HepG2 (cell line): Measurements from ENCODE around the gene SYNGR2. TPM values are rescaled to one million over a fixed set of nuclear protein-coding genes. Genes with fewer than 3 reads are reported as not detected.

ENCODE experiments used
- ARID2 ChIP-seq: sonication (generic); formaldehyde crosslinking; IDR thresholded peaks from 2 replicates; pipeline ENCODE4 v1.8.1; 2022; ENCODE audit warnings: mild to moderate bottlenecking, missing genetic modification reagents, borderline replicate concordance
- ATRX ChIP-seq: sonication (generic); formaldehyde crosslinking; IDR thresholded peaks from 2 replicates; pipeline ENCODE4 v1.4.0; 2020; ENCODE audit warnings: missing genetic modification reagents, borderline replicate concordance
- DBP ChIP-seq: sonication (generic); formaldehyde crosslinking; IDR thresholded peaks from 2 replicates; pipeline ENCODE4 v1.4.0; 2020; ENCODE audit warnings: missing genetic modification reagents; ENCODE audit errors: not compliant biosample characterization
- GPN1 ChIP-seq: sonication (generic); formaldehyde crosslinking; IDR thresholded peaks from 2 replicates; pipeline ENCODE4 v1.5.1; 2020; ENCODE audit warnings: missing genetic modification reagents, borderline replicate concordance
- GZF1 ChIP-seq: sonication (generic); formaldehyde crosslinking; IDR thresholded peaks from 2 replicates; pipeline ENCODE4 v1.5.1; 2020; ENCODE audit warnings: mild to moderate bottlenecking, missing genetic modification reagents
- HINFP ChIP-seq: sonication (generic); formaldehyde crosslinking; IDR thresholded peaks from 2 replicates; pipeline ENCODE4 v1.4.0; 2020; ENCODE audit warnings: low read depth, mild to moderate bottlenecking, missing genetic modification reagents
- HNF4G ChIP-seq, 2 experiments: sonication (generic) in 1 of 2; formaldehyde crosslinking in 1 of 2; IDR thresholded peaks; 2 replicates each; pipeline versions ENCODE4 v1.4.0 to v1.6.1; 2011 to 2020; ENCODE audit warnings: borderline replicate concordance in 2 of 2, low read depth in 2 of 2, mild to moderate bottlenecking in 2 of 2, low read length in 1 of 2, missing genetic modification reagents in 1 of 2, moderate library complexity in 1 of 2
- ISL2 ChIP-seq: sonication (generic); formaldehyde crosslinking; IDR thresholded peaks from 2 replicates; pipeline ENCODE4 v1.5.0; 2020; ENCODE audit warnings: missing genetic modification reagents
- JARID2 ChIP-seq: sonication (generic); formaldehyde crosslinking; IDR thresholded peaks from 2 replicates; pipeline ENCODE4 v1.8.1; 2023; ENCODE audit warnings: missing genetic modification reagents, inconsistent platforms; ENCODE audit not compliant: insufficient replicate concordance
- MIXL1 ChIP-seq: IDR thresholded peaks from 2 replicates; pipeline ENCODE4 v1.6.1; 2016
- NCOA1 ChIP-seq: sonication (generic); formaldehyde crosslinking; IDR thresholded peaks from 2 replicates; pipeline ENCODE4 v1.9.0; 2021; ENCODE audit warnings: missing genetic modification reagents
- NR2F1 ChIP-seq, 2 experiments: fragments of 450-650 bp in 1 of 2; formaldehyde crosslinking in 1 of 2; IDR thresholded peaks; 2 replicates each; pipeline versions ENCODE4 v1.5.0 to v1.6.1; 2016 to 2020; ENCODE audit warnings: mild to moderate bottlenecking in 1 of 2, missing compliant biosample characterization in 1 of 2, missing genetic modification reagents in 1 of 2, moderate library complexity in 1 of 2
- PAX8 ChIP-seq: sonication (generic); formaldehyde crosslinking; IDR thresholded peaks from 2 replicates; pipeline ENCODE4 v1.8.0; 2022; ENCODE audit warnings: mild to moderate bottlenecking, missing genetic modification reagents, borderline replicate concordance
- SCMH1 ChIP-seq: sonication (generic); formaldehyde crosslinking; IDR thresholded peaks from 2 replicates; pipeline ENCODE4 v1.9.0; 2021; ENCODE audit warnings: missing genetic modification reagents, mild to moderate bottlenecking, borderline replicate concordance
- SMC3 ChIP-seq: IDR thresholded peaks from 2 replicates; pipeline ENCODE4 v1.6.1; 2011; ENCODE audit warnings: low read length, improper control_type of control experiment
- SRSF4 ChIP-seq: fragments of 200-400 bp; formaldehyde crosslinking; IDR thresholded peaks from one replicate; pipeline ENCODE4 v1.6.1; 2018; ENCODE audit warnings: mild to moderate bottlenecking, low read depth, low read length, moderate library complexity; ENCODE audit not compliant: poor library complexity, severe bottlenecking
- STAT5B ChIP-seq: sonication (generic); formaldehyde crosslinking; IDR thresholded peaks from 2 replicates; pipeline ENCODE4 v1.4.0; 2020; ENCODE audit warnings: missing genetic modification reagents
- TEAD3 ChIP-seq: optimal IDR thresholded peaks from 2 replicates; pipeline ENCODE3; 2016; ENCODE audit warnings: borderline replicate concordance
- TFDP1 ChIP-seq: IDR thresholded peaks from 2 replicates; pipeline ENCODE4 v1.6.1; 2016; ENCODE audit warnings: missing compliant biosample characterization, missing genetic modification reagents, borderline replicate concordance
- WIZ ChIP-seq: sonication (generic); formaldehyde crosslinking; IDR thresholded peaks from 2 replicates; pipeline ENCODE4 v1.5.1; 2020; ENCODE audit warnings: mild to moderate bottlenecking, missing genetic modification reagents
- ZFP1 ChIP-seq: IDR thresholded peaks from 2 replicates; pipeline ENCODE4 v1.6.1; 2016
- ZNF101 ChIP-seq: sonication (generic); formaldehyde crosslinking; IDR thresholded peaks from 2 replicates; pipeline ENCODE4 v1.4.0; 2020; ENCODE audit warnings: mild to moderate bottlenecking, low read depth, missing genetic modification reagents, borderline replicate concordance
- ZSCAN5A ChIP-seq: sonication (generic); formaldehyde crosslinking; IDR thresholded peaks from 2 replicates; pipeline ENCODE4 v1.8.0; 2022; ENCODE audit warnings: mild to moderate bottlenecking, missing genetic modification reagents, borderline replicate concordance
- ZSCAN9 ChIP-seq: IDR thresholded peaks from 2 replicates; pipeline ENCODE4 v1.6.1; 2016; ENCODE audit warnings: borderline replicate concordance
- polyA plus RNA-seq, 8 experiments: library from polyadenylated mRNA; depleted of rRNA in 3 of 8; stranded (reverse) in 7 of 8; unstranded in 1 of 8; fragments of >200 nt; fragmentation: Illumina TruSeq in 4 of 8; extraction: Trizol in 4 of 8; gene quantifications; 2 replicates each; pipeline versions ENCODE4 v1.2.1 to v1.2.3, GENCODE V29; 2011 to 2016; ENCODE audit warnings: low read depth in 4 of 8, missing spikeins in 1 of 8, mixed read lengths in 1 of 8; ENCODE audit not compliant: insufficient read depth in 1 of 8
- total RNA-seq, 5 experiments: library from RNA; depleted of rRNA; stranded (reverse); fragments of >200 nt; fragmentation: Illumina TruSeq; extraction: Trizol; gene quantifications; 2 replicates each; pipeline ENCODE4 v1.2.3, GENCODE V29; 2016; ENCODE audit warnings: low read depth in 1 of 5

The SYNGR2 gene
- total and polyA plus RNA-seq, 2 of the 13 experiments (the other 11 are each of a cell fraction or from before 2014, with no cell fraction given), result 46.7 to 170 TPM

- TF ChIP-seq SMC3, result no peak
- TF ChIP-seq SCMH1, result no peak
- peak; percentile 89 for TF ChIP-seq DBP (CRISPR knock-in tag)
- TF ChIP-seq PAX8 (CRISPR knock-in tag), result no peak
- no peak for TF ChIP-seq NCOA1 (CRISPR knock-in tag)
- TF ChIP-seq ARID2, result no peak
- TF ChIP-seq TEAD3, result peak; percentile 30
- TF ChIP-seq MIXL1 (CRISPR knock-in tag), result peak; percentile 48; the same call in 1 of the 2 replicates
- TF ChIP-seq GPN1 (CRISPR knock-in tag), result no peak
- no peak for TF ChIP-seq HNF4G (IDR thresholded peaks at IDR 0.05; ENCODE audit: borderline replicate concordance, low read depth, low read length)
- TF ChIP-seq HNF4G (CRISPR knock-in tag; IDR thresholded peaks at IDR 0.05; ENCODE audit: borderline replicate concordance, low read depth), result peak; percentile 50; the same call in 1 of the 2 replicates
- TF ChIP-seq GZF1 (CRISPR knock-in tag), result no peak
- TF ChIP-seq ISL2, result no peak
- TF ChIP-seq JARID2, result no peak
- TF ChIP-seq STAT5B (CRISPR knock-in tag), result no peak
- no peak for TF ChIP-seq HINFP
- no peak for TF ChIP-seq ZNF101 (CRISPR knock-in tag)
- no peak for TF ChIP-seq ZFP1 (CRISPR knock-in tag)
- TF ChIP-seq TFDP1 (CRISPR knock-in tag), result peak; percentile 11; the same call in 1 of the 2 replicates
- TF ChIP-seq ZSCAN9 (CRISPR knock-in tag), result no peak
- TF ChIP-seq SRSF4, result no peak
- 0 out of 4 replicates have a peak, but pooled peaks of 1 of the 2 experiments have one; percentile 17 for TF ChIP-seq NR2F1 (CRISPR knock-in tag; IDR thresholded peaks at IDR 0.05)
- TF ChIP-seq ATRX (CRISPR knock-in tag), result no peak
- no peak for TF ChIP-seq ZSCAN5A
- TF ChIP-seq WIZ (CRISPR knock-in tag), result 0 out of 2 replicates have a peak, but pooled peaks have one; percentile 30
Measured at GRCh38 chr17:78148286-78149016, 19.9 kb upstream of the SYNGR2 start (continued).
